GM23338 (cell line): Measurements from ENCODE around the gene RETSAT. TPM values are rescaled to one million over a fixed set of nuclear protein-coding genes. Genes with fewer than 3 reads are reported as not detected.

ENCODE experiments used
- ATAC-seq: fragments of 200-7000 bp; cut with Tn5 transposase; 3 replicates; pipeline ENCODE4 v1.9.1; 2020
- DNase-seq: peaks from one replicate; pipeline ENCODE4 v3.0.0-alpha.2; 2015; ENCODE audit warnings: low spot score
- H2AFZ ChIP-seq: fragments of 200-600 bp; sonication (generic); 2 replicates; pipeline ENCODE4 v1.8.0; 2016; ENCODE audit warnings: antibody characterized with exemption, mild to moderate bottlenecking, moderate library complexity
- H3F3A ChIP-seq: fragments of 200-600 bp; sonication (generic); replicated peaks from 2 replicates; pipeline ENCODE4 v1.8.0; 2017; ENCODE audit warnings: antibody characterized with exemption, mixed run types, low read depth
- H3K27ac ChIP-seq: fragments of 200-600 bp; sonication (generic); 2 replicates; pipeline ENCODE4 v1.6.1; 2016; ENCODE audit warnings: low read depth
- H3K27me3 ChIP-seq: fragments of 200-600 bp; sonication (generic); 2 replicates; pipeline ENCODE4 v1.8.0; 2016; ENCODE audit warnings: mild to moderate bottlenecking, mixed run types, moderate library complexity; ENCODE audit not compliant: insufficient read depth
- H3K36me3 ChIP-seq: fragments of 200-600 bp; sonication (generic); 2 replicates; pipeline ENCODE4 v1.8.0; 2016; ENCODE audit warnings: mild to moderate bottlenecking; ENCODE audit not compliant: insufficient read depth
- H3K4me1 ChIP-seq: fragments of 200-600 bp; sonication (generic); 2 replicates; pipeline ENCODE4 v1.8.0; 2016; ENCODE audit warnings: mild to moderate bottlenecking, moderate library complexity; ENCODE audit not compliant: insufficient read depth
- H3K4me2 ChIP-seq: fragments of 200-600 bp; sonication (generic); 2 replicates; pipeline ENCODE4 v1.7.1; 2017; ENCODE audit warnings: mixed run types
- H3K4me3 ChIP-seq: fragments of 200-600 bp; sonication (generic); 2 replicates; pipeline ENCODE4 v1.6.1; 2016; ENCODE audit warnings: mixed run types
- H3K79me2 ChIP-seq: fragments of 200-600 bp; sonication (generic); replicated peaks from 2 replicates; pipeline ENCODE4 v1.8.0; 2017; ENCODE audit warnings: mild to moderate bottlenecking; ENCODE audit not compliant: insufficient read depth
- H3K9me2 ChIP-seq: fragments of 200-600 bp; sonication (generic); 2 replicates; pipeline ENCODE4 v1.8.0; 2017; ENCODE audit not compliant: insufficient read depth
- H4K20me1 ChIP-seq: fragments of 200-600 bp; sonication (generic); replicated peaks from 2 replicates; pipeline ENCODE4 v1.8.0; 2017; ENCODE audit warnings: mild to moderate bottlenecking; ENCODE audit not compliant: insufficient read depth
- H3K27ac Mint-ChIP-seq: 2 replicates; pipeline ENCODE4 v1.8.0; 2020; ENCODE audit warnings: inconsistent platforms, mild to moderate bottlenecking, moderate library complexity, mixed read lengths
- H3K27me3 Mint-ChIP-seq: 3 replicates; pipeline ENCODE4 v1.8.0; 2022; ENCODE audit warnings: low read depth, mild to moderate bottlenecking, moderate library complexity, mixed read lengths, inconsistent platforms; ENCODE audit not compliant: insufficient read depth, poor library complexity
- H3K36me3 Mint-ChIP-seq: 3 replicates; pipeline ENCODE4 v1.8.0; 2021; ENCODE audit warnings: low read depth, mild to moderate bottlenecking, inconsistent platforms, moderate library complexity, mixed read lengths
- H3K4me1 Mint-ChIP-seq: 3 replicates; pipeline ENCODE4 v1.8.0; 2020; ENCODE audit warnings: mild to moderate bottlenecking, inconsistent platforms, mixed read lengths
- H3K4me3 Mint-ChIP-seq: 3 replicates; pipeline ENCODE4 v1.8.0; 2021; ENCODE audit warnings: moderate library complexity, mild to moderate bottlenecking, inconsistent platforms, mixed read lengths
- H3K9me3 Mint-ChIP-seq: 3 replicates; pipeline ENCODE4 v1.8.0; 2020; ENCODE audit warnings: moderate library complexity, mild to moderate bottlenecking, inconsistent platforms, mixed read lengths
- CTCF ChIP-seq, 2 experiments: fragments of 200-600 bp in 1 of 2; sonication (generic) in 1 of 2; conservative IDR thresholded peaks; 2 replicates each; pipeline versions ENCODE4 v1.5.1 to v1.6.1; 2016 to 2017; ENCODE audit warnings: antibody characterized with exemption in 2 of 2, low read depth in 2 of 2, mild to moderate bottlenecking in 2 of 2, moderate library complexity in 1 of 2
- POLR2AphosphoS5 ChIP-seq: IDR thresholded peaks from 2 replicates; pipeline ENCODE4 v1.6.1; 2016; ENCODE audit warnings: antibody characterized with exemption, low read depth
- STAT1 ChIP-seq: IDR thresholded peaks from one replicate; pipeline ENCODE4 v1.6.1; 2016; ENCODE audit warnings: antibody characterized with exemption; ENCODE audit not compliant: unreplicated experiment
- ZNF114 ChIP-seq: fragments of 250-450 bp; sonication (Bioruptor Pico); IDR thresholded peaks from 2 replicates; pipeline ENCODE4 v1.5.0; 2020; ENCODE audit warnings: mild to moderate bottlenecking, moderate library complexity
- long read RNA-seq: library from polyadenylated mRNA; unstranded; transcript quantifications from one replicate; pipeline ENCODE4 v2.0.0, GENCODE V29; 2020; ENCODE audit not compliant: unreplicated experiment
- polyA plus RNA-seq: library from polyadenylated mRNA; unstranded; fragments of >200 nt; fragmentation: Nextera tagmentation; extraction: Ambion mirVana; gene quantifications from 2 replicates; pipeline ENCODE4 v1.2.1, GENCODE V29; 2016
- total RNA-seq: library from RNA; depleted of rRNA; stranded (reverse); fragments of >200 nt; shearing (Covaris generic); gene quantifications from 2 replicates; pipeline ENCODE4 v1.2.3, GENCODE V29; 2014; rRNA removed
- TF ChIP-seq, protein P1 (sequence below): IDR thresholded peaks from one replicate; pipeline ENCODE4 v1.6.1; 2018; ENCODE audit warnings: antibody characterized with exemption; ENCODE audit not compliant: unreplicated experiment
- TF ChIP-seq, protein P2 (sequence below): IDR thresholded peaks from 2 replicates; pipeline ENCODE4 v1.6.1; 2016; ENCODE audit warnings: antibody characterized with exemption
- TF ChIP-seq, protein P3 (sequence below): fragments of 250-450 bp; sonication (Bioruptor Pico); IDR thresholded peaks from 2 replicates; pipeline ENCODE4 v1.5.0; 2020; ENCODE audit warnings: mild to moderate bottlenecking, moderate library complexity

RETSAT gene
- total RNA-seq (12.5 and 16.4 TPM in 2 replicates), polyA plus RNA-seq (2.3 and 2.6 TPM in 2 replicates)
- long read RNA-seq, result 0 reads

- H3K4me1 Mint-ChIP-seq, result peaks cover 15% of the 10 kb centered on the region
- peak within 1 kb of the TSS; percentile 97 for H3K4me3 Mint-ChIP-seq
Measured at GRCh38 chr2:85354286-85355072, at the start of gene RETSAT, which contains the start of gene ELMOD3. TSS of gene RETSAT (minus strand) at chr2:85354528. CDS start at chr2:85354507, 21 bp downstream. TSS of gene ELMOD3 (plus strand) at chr2:85354769. CDS start at chr2:85357199, 2,430 bp downstream.

More at GRCh38 chr2:85354286-85355072, at the start of gene RETSAT, which contains the start of gene ELMOD3:
- H2AFZ ChIP-seq, result peak within 1 kb of the TSS; percentile 92
- ATAC-seq (peak; percentile 98), DNase-seq (peak; percentile 100)
- H3K27me3 ChIP-seq, result no peaks in the 10 kb centered on the region
- TF ChIP-seq, protein P1, sequence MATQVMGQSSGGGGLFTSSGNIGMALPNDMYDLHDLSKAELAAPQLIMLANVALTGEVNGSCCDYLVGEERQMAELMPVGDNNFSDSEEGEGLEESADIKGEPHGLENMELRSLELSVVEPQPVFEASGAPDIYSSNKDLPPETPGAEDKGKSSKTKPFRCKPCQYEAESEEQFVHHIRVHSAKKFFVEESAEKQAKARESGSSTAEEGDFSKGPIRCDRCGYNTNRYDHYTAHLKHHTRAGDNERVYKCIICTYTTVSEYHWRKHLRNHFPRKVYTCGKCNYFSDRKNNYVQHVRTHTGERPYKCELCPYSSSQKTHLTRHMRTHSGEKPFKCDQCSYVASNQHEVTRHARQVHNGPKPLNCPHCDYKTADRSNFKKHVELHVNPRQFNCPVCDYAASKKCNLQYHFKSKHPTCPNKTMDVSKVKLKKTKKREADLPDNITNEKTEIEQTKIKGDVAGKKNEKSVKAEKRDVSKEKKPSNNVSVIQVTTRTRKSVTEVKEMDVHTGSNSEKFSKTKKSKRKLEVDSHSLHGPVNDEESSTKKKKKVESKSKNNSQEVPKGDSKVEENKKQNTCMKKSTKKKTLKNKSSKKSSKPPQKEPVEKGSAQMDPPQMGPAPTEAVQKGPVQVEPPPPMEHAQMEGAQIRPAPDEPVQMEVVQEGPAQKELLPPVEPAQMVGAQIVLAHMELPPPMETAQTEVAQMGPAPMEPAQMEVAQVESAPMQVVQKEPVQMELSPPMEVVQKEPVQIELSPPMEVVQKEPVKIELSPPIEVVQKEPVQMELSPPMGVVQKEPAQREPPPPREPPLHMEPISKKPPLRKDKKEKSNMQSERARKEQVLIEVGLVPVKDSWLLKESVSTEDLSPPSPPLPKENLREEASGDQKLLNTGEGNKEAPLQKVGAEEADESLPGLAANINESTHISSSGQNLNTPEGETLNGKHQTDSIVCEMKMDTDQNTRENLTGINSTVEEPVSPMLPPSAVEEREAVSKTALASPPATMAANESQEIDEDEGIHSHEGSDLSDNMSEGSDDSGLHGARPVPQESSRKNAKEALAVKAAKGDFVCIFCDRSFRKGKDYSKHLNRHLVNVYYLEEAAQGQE, result peak; percentile 24
- TF ChIP-seq CTCF (conservative IDR thresholded peaks at IDR 0.05; ENCODE audit: low read depth in 2 of 2), result no peak
- peak; percentile 93 for TF ChIP-seq POLR2AphosphoS5
- TF ChIP-seq ZNF114 (CRISPR knock-in tag), result no peak
- TF ChIP-seq, protein P2, sequence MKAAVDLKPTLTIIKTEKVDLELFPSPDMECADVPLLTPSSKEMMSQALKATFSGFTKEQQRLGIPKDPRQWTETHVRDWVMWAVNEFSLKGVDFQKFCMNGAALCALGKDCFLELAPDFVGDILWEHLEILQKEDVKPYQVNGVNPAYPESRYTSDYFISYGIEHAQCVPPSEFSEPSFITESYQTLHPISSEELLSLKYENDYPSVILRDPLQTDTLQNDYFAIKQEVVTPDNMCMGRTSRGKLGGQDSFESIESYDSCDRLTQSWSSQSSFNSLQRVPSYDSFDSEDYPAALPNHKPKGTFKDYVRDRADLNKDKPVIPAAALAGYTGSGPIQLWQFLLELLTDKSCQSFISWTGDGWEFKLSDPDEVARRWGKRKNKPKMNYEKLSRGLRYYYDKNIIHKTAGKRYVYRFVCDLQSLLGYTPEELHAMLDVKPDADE, result peak; percentile 95
- TF ChIP-seq, protein P3, sequence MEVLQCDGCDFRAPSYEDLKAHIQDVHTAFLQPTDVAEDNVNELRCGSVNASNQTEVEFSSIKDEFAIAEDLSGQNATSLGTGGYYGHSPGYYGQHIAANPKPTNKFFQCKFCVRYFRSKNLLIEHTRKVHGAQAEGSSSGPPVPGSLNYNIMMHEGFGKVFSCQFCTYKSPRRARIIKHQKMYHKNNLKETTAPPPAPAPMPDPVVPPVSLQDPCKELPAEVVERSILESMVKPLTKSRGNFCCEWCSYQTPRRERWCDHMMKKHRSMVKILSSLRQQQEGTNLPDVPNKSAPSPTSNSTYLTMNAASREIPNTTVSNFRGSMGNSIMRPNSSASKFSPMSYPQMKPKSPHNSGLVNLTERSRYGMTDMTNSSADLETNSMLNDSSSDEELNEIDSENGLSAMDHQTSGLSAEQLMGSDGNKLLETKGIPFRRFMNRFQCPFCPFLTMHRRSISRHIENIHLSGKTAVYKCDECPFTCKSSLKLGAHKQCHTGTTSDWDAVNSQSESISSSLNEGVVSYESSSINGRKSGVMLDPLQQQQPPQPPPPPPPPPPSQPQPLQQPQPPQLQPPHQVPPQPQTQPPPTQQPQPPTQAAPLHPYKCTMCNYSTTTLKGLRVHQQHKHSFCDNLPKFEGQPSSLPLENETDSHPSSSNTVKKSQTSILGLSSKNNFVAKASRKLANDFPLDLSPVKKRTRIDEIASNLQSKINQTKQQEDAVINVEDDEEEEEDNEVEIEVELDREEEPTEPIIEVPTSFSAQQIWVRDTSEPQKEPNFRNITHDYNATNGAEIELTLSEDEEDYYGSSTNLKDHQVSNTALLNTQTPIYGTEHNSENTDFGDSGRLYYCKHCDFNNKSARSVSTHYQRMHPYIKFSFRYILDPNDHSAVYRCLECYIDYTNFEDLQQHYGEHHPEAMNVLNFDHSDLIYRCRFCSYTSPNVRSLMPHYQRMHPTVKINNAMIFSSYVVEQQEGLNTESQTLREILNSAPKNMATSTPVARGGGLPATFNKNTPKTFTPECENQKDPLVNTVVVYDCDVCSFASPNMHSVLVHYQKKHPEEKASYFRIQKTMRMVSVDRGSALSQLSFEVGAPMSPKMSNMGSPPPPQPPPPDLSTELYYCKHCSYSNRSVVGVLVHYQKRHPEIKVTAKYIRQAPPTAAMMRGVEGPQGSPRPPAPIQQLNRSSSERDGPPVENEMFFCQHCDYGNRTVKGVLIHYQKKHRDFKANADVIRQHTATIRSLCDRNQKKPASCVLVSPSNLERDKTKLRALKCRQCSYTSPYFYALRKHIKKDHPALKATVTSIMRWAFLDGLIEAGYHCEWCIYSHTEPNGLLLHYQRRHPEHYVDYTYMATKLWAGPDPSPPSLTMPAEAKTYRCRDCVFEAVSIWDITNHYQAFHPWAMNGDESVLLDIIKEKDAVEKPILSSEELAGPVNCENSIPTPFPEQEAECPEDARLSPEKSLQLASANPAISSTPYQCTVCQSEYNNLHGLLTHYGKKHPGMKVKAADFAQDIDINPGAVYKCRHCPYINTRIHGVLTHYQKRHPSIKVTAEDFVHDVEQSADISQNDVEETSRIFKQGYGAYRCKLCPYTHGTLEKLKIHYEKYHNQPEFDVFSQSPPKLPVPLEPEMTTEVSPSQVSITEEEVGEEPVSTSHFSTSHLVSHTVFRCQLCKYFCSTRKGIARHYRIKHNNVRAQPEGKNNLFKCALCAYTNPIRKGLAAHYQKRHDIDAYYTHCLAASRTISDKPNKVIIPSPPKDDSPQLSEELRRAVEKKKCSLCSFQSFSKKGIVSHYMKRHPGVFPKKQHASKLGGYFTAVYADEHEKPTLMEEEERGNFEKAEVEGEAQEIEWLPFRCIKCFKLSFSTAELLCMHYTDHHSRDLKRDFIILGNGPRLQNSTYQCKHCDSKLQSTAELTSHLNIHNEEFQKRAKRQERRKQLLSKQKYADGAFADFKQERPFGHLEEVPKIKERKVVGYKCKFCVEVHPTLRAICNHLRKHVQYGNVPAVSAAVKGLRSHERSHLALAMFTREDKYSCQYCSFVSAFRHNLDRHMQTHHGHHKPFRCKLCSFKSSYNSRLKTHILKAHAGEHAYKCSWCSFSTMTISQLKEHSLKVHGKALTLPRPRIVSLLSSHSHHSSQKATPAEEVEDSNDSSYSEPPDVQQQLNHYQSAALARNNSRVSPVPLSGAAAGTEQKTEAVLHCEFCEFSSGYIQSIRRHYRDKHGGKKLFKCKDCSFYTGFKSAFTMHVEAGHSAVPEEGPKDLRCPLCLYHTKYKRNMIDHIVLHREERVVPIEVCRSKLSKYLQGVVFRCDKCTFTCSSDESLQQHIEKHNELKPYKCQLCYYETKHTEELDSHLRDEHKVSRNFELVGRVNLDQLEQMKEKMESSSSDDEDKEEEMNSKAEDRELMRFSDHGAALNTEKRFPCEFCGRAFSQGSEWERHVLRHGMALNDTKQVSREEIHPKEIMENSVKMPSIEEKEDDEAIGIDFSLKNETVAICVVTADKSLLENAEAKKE (CRISPR knock-in tag), result no peak
- no peak for TF ChIP-seq STAT1
- Mint-ChIP-seq H3K9me3 (no peaks in the 10 kb centered on the region), H3K27ac (peak within 1 kb of the TSS; percentile 91), H3K36me3 (peaks cover 14% of the 10 kb centered on the region), H3K27me3 (peaks cover 6% of the 10 kb centered on the region)
- H3K4me1 ChIP-seq, result peaks cover 15% of the 10 kb centered on the region
- no peaks in the 10 kb centered on the region; the same call in none of the 2 replicates for H4K20me1 ChIP-seq
- H3K4me2 ChIP-seq, result peak within 1 kb of the TSS; percentile 90
- no peaks in the 10 kb centered on the region for H3F3A ChIP-seq
- H3K27ac ChIP-seq, result no peak within 1 kb of the TSS
- no peaks in the 10 kb centered on the region for H3K36me3 ChIP-seq
- H3K79me2 ChIP-seq, result no peaks in the 10 kb centered on the region
- H3K4me3 ChIP-seq, result peak within 1 kb of the TSS; percentile 78
- H3K9me2 ChIP-seq, result no peaks in the 10 kb centered on the region
